Inferior parietal cortex (tissue), 1 donor: ENCODE results near the gene BANF2.
"Not testable (repeated sequence)": the region's sequence is repeated elsewhere in the genome, so short reads cannot be mapped to it uniquely, and the experiment has no call there.

Experiments
- DNase-seq: peaks from one replicate; pipeline ENCODE4 v3.0.0-alpha.2; 2016; ENCODE audit errors: extremely low spot score

BANF2 gene

GRCh38 chr20:17699931-17700351, at the start of gene BANF2:
Gene BANF2 (plus strand): TSS chr20:17699966. CDS start chr20:17725026, 25,060 bp downstream.
- DNase-seq: no peak

- no peak for DNase-seq
Measured at GRCh38 chr20:17650301-17651128, 49.3 kb upstream of the BANF2 start.

GRCh38 chr20:17651129-17651759, 48.5 kb upstream of the BANF2 start:
- DNase-seq: no peak

GRCh38 chr20:17651760-17652388, 47.9 kb upstream of the BANF2 start:
- DNase-seq: no peak

GRCh38 chr20:17652411-17652810, 47.4 kb upstream of the BANF2 start:
- DNase-seq: no peak

GRCh38 chr20:17653835-17654648, 45.7 kb upstream of the BANF2 start:
- DNase-seq: no peak

- no peak for DNase-seq
Measured at GRCh38 chr20:17654649-17655285, 45.0 kb upstream of the BANF2 start.

GRCh38 chr20:17655286-17655651, 44.5 kb upstream of the BANF2 start:
- DNase-seq: no peak

- DNase-seq: no peak
Measured at GRCh38 chr20:17655865-17656479, 43.8 kb upstream of the BANF2 start.

GRCh38 chr20:17657079-17657825, 42.5 kb upstream of the BANF2 start:
- no peak for DNase-seq

- DNase-seq: no peak
Measured at GRCh38 chr20:17657898-17658647, 41.7 kb upstream of the BANF2 start.

- DNase-seq: no peak
Measured at GRCh38 chr20:17658648-17658993, 41.1 kb upstream of the BANF2 start.

- DNase-seq: not testable (repeated sequence)
Measured at GRCh38 chr20:17659344-17659743, 40.4 kb upstream of the BANF2 start.

GRCh38 chr20:17659801-17660200, 40.0 kb upstream of the BANF2 start:
- DNase-seq: no peak

- DNase-seq: no peak
Measured at GRCh38 chr20:17660667-17661066, 39.1 kb upstream of the BANF2 start.

GRCh38 chr20:17661121-17661744, 38.5 kb upstream of the BANF2 start:
- no peak for DNase-seq

GRCh38 chr20:17662333-17663039, 37.3 kb upstream of the BANF2 start:
- DNase-seq: no peak

- no peak for DNase-seq
Measured at GRCh38 chr20:17663040-17663399, 36.7 kb upstream of the BANF2 start.

GRCh38 chr20:17663486-17663885, 36.3 kb upstream of the BANF2 start:
- DNase-seq: no peak
